Neutrophil (primary cell): Measurements from ENCODE around the gene PRIMA1.

Experiments used
- H3K27ac ChIP-seq: fragments of 200-600 bp; sonication (generic); 2 replicates; pipeline ENCODE4 v1.5.1; 2016; ENCODE audit warnings: mild to moderate bottlenecking, moderate library complexity
- H3K27me3 ChIP-seq: fragments of 200-600 bp; sonication (generic); 2 replicates; pipeline ENCODE4 v1.6.0; 2016; ENCODE audit warnings: mild to moderate bottlenecking
- H3K36me3 ChIP-seq: fragments of 200-600 bp; sonication (generic); 2 replicates; pipeline ENCODE4 v1.5.1; 2017
- H3K4me1 ChIP-seq, 2 experiments: fragments of 200-600 bp in 1 of 2; sonication (generic) in 1 of 2; 1 replicate in 1 of 2; 2 replicates in 1 of 2; pipeline versions ENCODE4 v1.5.1 to v1.6.1; 2013 to 2016; ENCODE audit warnings: low read depth in 1 of 2, low read length in 1 of 2, mild to moderate bottlenecking in 1 of 2, moderate library complexity in 1 of 2; ENCODE audit not compliant: control insufficient read depth in 1 of 2, insufficient read depth in 1 of 2
- H3K4me3 ChIP-seq, 2 experiments: fragments of 200-600 bp in 1 of 2; sonication (generic) in 1 of 2; 1 replicate in 1 of 2; 2 replicates in 1 of 2; pipeline ENCODE4 v1.5.1; 2013 to 2016; ENCODE audit warnings: low read depth in 1 of 2, low read length in 1 of 2, mild to moderate bottlenecking in 1 of 2, moderate library complexity in 1 of 2
- H3K9me3 ChIP-seq: fragments of 200-600 bp; sonication (generic); 2 replicates; pipeline ENCODE4 v1.5.1; 2016
- TF ChIP-seq, protein P1 (sequence below): fragments of 200-600 bp; sonication (generic); IDR thresholded peaks from 2 replicates; pipeline ENCODE4 v1.5.1; 2016; ENCODE audit warnings: antibody characterized with exemption

The PRIMA1 gene

DNA sequence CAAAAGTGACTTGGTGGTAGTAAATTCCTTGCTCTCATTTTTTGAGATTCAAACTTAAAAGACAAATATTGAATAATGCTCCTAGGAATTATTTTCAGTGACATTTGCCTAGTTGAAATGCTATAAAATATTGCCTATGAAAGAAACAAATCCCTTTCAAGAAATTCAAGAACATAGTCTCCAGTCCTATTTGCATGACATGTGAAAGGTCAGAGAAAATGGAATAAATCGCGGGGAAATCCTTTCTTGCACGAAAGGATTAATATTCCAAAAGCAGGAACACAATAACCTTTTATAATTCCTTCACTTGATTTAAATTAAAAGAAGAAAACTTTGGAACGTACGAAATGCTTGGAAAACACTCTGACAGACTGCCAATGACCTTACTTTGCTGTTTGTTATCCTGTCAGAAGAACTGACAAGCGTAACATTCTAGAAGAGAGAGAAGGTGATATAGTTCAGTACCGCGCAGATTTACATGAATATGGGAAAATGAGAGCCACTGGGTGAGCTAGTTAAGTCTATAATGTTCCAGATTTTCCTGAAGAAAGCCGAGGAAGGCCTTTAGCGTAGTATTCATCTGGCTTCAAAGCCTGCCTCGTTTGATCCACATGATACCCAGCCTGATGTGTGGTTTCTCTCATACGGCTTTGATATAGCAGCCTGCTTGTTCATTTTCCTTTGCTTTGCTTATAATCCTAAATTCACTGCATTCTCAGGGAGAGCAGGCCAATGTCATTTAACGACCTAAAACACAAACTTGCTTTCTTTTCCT lies 103.0 kb downstream of the PRIMA1 start:
- Histone ChIP-seq H3K27ac (no peak overlapping the region), H3K4me1 (no peaks in the 10 kb centered on the region), H3K36me3 (no peaks in the 10 kb centered on the region), H3K9me3 (no peaks in the 10 kb centered on the region), H3K27me3 (peaks cover 52% of the 10 kb centered on the region), H3K4me3 (no peak overlapping the region)
- TF ChIP-seq, protein P1, sequence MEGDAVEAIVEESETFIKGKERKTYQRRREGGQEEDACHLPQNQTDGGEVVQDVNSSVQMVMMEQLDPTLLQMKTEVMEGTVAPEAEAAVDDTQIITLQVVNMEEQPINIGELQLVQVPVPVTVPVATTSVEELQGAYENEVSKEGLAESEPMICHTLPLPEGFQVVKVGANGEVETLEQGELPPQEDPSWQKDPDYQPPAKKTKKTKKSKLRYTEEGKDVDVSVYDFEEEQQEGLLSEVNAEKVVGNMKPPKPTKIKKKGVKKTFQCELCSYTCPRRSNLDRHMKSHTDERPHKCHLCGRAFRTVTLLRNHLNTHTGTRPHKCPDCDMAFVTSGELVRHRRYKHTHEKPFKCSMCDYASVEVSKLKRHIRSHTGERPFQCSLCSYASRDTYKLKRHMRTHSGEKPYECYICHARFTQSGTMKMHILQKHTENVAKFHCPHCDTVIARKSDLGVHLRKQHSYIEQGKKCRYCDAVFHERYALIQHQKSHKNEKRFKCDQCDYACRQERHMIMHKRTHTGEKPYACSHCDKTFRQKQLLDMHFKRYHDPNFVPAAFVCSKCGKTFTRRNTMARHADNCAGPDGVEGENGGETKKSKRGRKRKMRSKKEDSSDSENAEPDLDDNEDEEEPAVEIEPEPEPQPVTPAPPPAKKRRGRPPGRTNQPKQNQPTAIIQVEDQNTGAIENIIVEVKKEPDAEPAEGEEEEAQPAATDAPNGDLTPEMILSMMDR, result no peak

DNA sequence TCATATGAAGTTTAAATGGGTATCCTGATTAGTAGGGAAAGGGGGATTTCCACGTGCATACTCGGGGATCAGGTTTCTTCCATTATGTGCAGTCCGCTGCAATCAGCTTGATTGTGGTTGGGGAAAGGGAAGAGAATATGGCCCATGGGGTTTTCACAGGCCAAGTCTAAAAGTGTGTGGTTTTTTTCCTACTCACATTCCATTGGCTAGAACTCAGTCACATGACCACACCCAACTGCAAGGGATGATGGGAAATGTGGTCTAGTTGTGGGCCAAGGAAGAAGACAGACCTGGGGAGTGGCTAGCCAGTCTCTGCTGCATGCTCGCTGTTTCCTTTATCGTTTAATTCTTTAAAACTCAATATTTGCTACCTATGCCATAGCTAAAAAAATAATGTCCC lies 105.1 kb downstream of the PRIMA1 start:
- TF ChIP-seq, protein P1, result no peak
- Histone ChIP-seq H3K4me1 (no peaks in the 10 kb centered on the region), H3K9me3 (no peaks in the 10 kb centered on the region), H3K27me3 (peaks cover 34% of the 10 kb centered on the region), H3K36me3 (no peaks in the 10 kb centered on the region), H3K4me3 (no peak overlapping the region), H3K27ac (no peak overlapping the region)

DNA sequence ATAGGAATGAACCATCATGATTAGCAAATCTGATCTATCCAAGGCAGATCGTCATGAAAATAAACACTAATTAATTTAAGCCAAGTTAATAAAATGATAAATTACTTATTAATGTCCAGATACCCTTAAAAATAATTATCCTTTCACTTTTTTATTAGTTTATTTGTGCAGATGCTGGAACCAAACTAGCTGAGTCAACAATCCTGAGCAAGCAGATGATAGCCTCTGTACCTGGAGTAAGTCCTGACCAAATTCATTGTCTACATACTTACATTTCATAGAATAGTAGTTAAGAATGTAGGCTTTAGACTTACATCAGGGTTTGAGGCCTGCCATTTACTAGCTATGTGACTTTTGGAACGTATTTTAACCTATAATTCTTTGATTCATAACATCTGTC lies 105.8 kb downstream of the PRIMA1 start:
- TF ChIP-seq, protein P1, result no peak
- no peaks in the 10 kb centered on the region for H3K9me3 ChIP-seq

DNA sequence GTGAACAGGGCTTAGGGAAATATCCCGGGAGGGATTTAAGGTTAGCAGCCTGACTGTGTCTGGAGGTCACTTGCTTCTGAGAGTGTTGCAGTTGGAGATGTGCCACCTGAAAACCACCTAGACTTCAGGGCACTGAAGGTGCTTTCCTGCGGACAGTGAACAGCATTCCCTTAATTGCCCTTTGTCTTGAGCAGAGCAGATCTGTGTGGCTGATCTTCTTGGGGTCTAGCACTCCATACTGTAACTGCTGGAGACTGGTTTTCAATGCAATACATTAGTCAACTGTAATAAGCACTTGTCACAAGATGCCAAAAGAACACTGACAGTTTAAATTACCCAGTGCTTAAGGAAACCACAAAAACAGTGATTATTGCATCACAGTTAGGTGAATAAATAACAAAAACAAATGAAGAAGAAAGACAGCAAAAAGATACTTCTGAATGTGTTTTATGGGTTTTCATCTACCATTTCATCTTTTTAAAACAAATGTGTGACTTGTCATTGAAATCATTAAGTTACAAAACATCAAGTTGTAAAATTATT lies 111.8 kb downstream of the PRIMA1 start:
- Histone ChIP-seq H3K27me3 (no peaks in the 10 kb centered on the region), H3K27ac (no peak overlapping the region), H3K9me3 (no peaks in the 10 kb centered on the region), H3K4me1 (no peaks in the 10 kb centered on the region), H3K4me3 (no peak overlapping the region), H3K36me3 (no peaks in the 10 kb centered on the region)
- TF ChIP-seq, protein P1, result no peak

More for the DNA sequence above, 105.8 kb downstream of the PRIMA1 start:
- no peak overlapping the region for H3K27ac ChIP-seq
- no peak overlapping the region for H3K4me3 ChIP-seq
- H3K27me3 ChIP-seq, result peaks cover 27% of the 10 kb centered on the region
- H3K36me3 ChIP-seq, result no peaks in the 10 kb centered on the region
- no peaks in the 10 kb centered on the region for H3K4me1 ChIP-seq

DNA sequence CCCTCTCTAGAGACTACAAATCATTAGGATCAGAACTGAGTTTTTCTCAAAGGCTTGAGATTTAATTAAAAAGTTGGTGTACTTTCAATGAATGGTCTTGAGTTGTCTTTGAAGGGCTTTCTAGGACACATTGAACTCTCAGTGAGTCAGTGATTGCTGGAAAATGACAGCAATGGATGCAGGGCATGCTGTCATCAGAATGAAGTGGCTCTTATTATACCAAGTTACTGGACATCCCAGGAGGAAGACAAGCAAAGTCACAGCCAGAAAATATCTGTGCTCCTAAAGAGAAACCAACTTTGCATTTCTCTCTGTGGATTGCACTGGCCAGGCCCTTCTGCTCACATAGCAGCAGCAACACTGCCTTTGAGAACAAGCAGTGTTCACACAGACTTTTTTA lies 112.6 kb downstream of the PRIMA1 start:
- no peaks in the 10 kb centered on the region for H3K4me1 ChIP-seq
- H3K27ac ChIP-seq, result no peak overlapping the region
- TF ChIP-seq, protein P1, result no peak
- no peaks in the 10 kb centered on the region for H3K27me3 ChIP-seq
- no peaks in the 10 kb centered on the region for H3K36me3 ChIP-seq
- no peaks in the 10 kb centered on the region for H3K9me3 ChIP-seq
- no peak overlapping the region for H3K4me3 ChIP-seq
